ENCODE data around the gene RNF111.
A peak's percentile ranks its signal among the peaks of the same experiment; 100 is the strongest.
"Not testable (repeated sequence)": the region's sequence is repeated elsewhere in the genome, so short reads cannot be mapped to it uniquely, and the experiment has no call there.

RNF111 gene

GRCh38 chr15:59059076-59059597, 71.7 kb downstream of the RNF111 start:
- no peak for DNase-seq (ENCODE audit: low read depth)

GRCh38 chr15:59060348-59060747, 72.9 kb downstream of the RNF111 start:
- DNase-seq (ENCODE audit: low read depth): no peak

GRCh38 chr15:59063042-59063441, 75.6 kb downstream of the RNF111 start:
- DNase-seq (ENCODE audit: low read depth): peak; percentile 58

- DNase-seq (ENCODE audit: low read depth): no peak
Measured at GRCh38 chr15:59069430-59069829, 82.0 kb downstream of the RNF111 start.

GRCh38 chr15:59074607-59075006, 87.1 kb downstream of the RNF111 start:
- no peak for DNase-seq (ENCODE audit: low read depth)

- no peak for DNase-seq (ENCODE audit: low read depth)
Measured at GRCh38 chr15:59087731-59088130, 100.3 kb downstream of the RNF111 start.

DNA sequence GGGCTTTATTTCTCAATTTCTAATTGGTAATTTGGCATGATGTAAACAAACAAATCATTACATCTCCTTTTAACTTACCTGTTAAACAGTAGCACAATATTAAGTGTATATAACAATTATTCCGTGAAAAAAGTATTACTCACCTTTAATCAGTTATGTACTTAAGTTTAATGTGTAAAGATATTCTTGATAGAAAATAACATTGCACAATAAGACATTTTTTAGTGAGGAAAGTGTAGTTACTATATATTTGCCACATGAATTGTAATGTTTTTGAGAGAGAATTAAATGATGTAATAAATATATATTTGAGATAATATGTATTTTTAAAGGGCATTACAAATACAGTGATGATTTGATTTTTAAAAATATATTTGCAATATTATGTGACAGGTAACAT, 106.6 kb downstream of the RNF111 start:
- DNase-seq (ENCODE audit: low read depth): no peak

- no peak for DNase-seq (ENCODE audit: low read depth)
Measured at GRCh38 chr15:59096429-59096828, 109.0 kb downstream of the RNF111 start.

DNA sequence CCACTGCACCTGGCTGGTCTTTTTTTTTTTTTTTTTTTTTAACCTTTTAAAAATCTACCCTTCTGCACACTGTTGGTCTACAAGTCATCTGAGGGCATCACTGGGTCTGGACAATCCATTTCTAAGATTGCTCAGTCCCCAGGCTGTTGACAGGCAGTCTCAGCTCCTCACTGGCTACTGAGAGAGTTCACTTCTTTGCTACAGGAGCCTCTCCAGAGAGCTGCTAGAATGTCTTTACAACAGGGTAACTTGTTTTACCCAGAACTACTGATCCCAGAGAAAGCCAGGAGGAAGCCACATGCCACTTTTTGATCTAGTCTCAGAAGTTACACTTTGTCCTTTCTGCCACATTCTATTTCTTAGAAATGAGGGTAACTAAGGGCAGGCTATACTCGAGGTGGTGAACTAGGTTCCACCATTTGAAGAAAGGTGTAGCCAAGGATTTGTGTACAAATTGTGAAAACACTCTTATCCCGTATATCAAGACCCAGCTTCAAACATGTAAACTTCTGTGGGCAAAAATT, 111.8 kb downstream of the RNF111 start:
- no peak for DNase-seq (ENCODE audit: low read depth)

GRCh38 chr15:59104602-59104911, 117.1 kb downstream of the RNF111 start:
- DNase-seq (ENCODE audit: low read depth): no peak

GRCh38 chr15:59104912-59105732, 117.7 kb downstream of the RNF111 start, which contains the start of gene CCNB2:
TSS of gene CCNB2 (plus strand) at chr15:59105146. CDS start at chr15:59105269, 123 bp downstream.
- peak; percentile 91 for DNase-seq (ENCODE audit: low read depth)

GRCh38 chr15:59105854-59106253, 118.4 kb downstream of the RNF111 start:
- DNase-seq (ENCODE audit: low read depth): no peak

DNA sequence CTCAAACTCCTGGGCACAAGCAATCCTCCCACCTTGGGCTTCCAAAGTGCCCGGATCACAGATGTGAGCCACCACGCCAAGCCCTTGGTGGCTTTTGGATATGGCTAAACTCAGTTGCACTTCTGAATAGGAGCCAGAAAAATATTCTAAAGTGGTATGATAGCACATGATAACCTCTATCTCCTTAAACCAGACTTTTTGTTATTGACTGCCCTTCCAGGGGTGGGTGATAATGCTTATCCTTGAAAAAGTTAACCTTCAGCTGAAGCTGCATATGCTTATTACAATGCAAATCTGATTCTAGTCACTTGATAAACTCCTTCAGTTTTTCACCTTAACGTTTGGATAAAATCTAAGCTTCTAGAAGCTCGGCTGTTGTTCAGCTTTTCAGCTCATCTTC, 123.8 kb downstream of the RNF111 start:
- no peak for DNase-seq (ENCODE audit: low read depth)

GRCh38 chr15:59115047-59115446, 127.6 kb downstream of the RNF111 start:
- no peak for DNase-seq (ENCODE audit: low read depth)

- DNase-seq (ENCODE audit: low read depth): no peak
Measured at GRCh38 chr15:59116141-59116540, 128.7 kb downstream of the RNF111 start.

DNA sequence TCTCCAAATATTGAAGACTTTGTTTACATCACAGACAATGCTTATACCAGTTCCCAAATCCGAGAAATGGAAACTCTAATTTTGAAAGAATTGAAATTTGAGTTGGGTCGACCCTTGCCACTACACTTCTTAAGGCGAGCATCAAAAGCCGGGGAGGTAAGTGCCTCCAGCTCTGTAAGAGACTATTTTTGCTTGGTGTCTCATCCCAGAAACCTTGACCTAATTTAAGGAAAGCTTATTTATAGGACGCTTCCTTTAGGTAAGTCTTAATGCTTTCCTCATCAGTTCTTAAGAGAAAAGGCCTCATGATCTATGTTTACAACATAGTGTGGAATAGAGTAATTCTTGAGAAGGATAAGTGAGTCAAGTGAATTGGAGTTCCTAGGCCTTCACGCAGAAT, 129.3 kb downstream of the RNF111 start:
- peak; percentile 20 for DNase-seq (ENCODE audit: low read depth)

DNA sequence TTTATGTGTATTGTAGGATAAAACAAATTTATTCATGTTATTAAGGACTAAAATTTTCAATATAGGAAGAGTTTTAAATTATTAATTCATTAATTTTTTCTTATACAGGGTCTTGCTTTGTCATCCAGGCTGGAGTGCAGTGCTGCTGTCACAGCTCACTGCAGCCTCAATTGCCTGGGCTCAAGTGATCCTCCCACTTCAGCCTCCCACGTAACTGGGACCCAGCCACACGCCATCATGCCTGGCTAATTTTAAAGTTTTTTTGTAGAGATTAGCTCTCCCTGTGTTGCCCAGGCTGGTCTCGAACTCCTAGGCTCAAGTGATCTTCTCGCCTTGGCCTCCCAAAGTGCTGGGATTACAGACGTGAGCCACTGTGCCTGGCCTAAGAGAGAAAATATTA, 132.2 kb downstream of the RNF111 start:
- no peak for DNase-seq (ENCODE audit: low read depth)

GRCh38 chr15:59120937-59121336, 133.5 kb downstream of the RNF111 start:
- no peak for DNase-seq (ENCODE audit: low read depth)

DNA sequence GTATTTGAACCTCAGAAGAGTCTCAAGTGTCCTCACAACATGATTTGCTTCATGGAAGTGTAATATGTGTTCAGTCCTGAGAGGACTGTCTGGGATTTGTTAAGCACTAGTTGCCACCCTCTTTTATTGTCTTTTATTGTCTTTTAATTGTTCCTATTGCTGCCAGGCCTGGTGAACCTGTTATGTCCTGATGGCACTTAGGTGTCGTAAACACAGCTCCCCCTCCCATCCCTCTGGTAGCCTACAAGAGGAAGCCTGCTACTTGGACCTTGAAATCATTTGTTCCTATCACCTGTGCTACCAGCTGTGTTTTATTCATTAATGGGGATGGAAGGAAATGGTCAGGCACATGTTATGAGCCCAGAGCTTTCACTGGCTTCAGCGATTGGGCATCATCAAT, 136.8 kb downstream of the RNF111 start:
- DNase-seq (ENCODE audit: low read depth): no peak

GRCh38 chr15:59125683-59126082, 138.2 kb downstream of the RNF111 start:
- DNase-seq (ENCODE audit: low read depth): not testable (repeated sequence)

GRCh38 chr15:59127255-59127654, 139.8 kb downstream of the RNF111 start:
- DNase-seq (ENCODE audit: low read depth): not testable (repeated sequence)

- DNase-seq (ENCODE audit: low read depth): no peak
Measured at GRCh38 chr15:59131456-59131855, 144.0 kb downstream of the RNF111 start.

- DNase-seq (ENCODE audit: low read depth): no peak
Measured at GRCh38 chr15:59131969-59132562, 144.6 kb downstream of the RNF111 start.

Data from amniotic epithelial cell (primary cell).